Colon (tissue), 2 donors: ENCODE data around the gene SCYGR2.
A peak's percentile ranks its signal among the peaks of the same experiment; 100 is the strongest.
"Not testable (repeated sequence)": the region's sequence is repeated elsewhere in the genome, so short reads cannot be mapped to it uniquely, and the experiment has no call there.

ENCODE experiments used
- FAIRE-seq: peaks from 2 replicates; lab custom pipeline; 2012; peaks lifted over from hg19 to GRCh38; lab: Jason Lieb, UNC
- donor health status: control.
- donor health status: control.

SCYGR2 gene, protein sequence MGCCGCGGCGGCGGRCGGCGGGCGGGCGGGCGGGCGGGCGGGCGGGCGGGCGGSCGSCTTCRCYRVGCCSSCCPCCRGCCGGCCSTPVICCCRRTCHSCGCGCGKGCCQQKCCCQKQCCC

DNA sequence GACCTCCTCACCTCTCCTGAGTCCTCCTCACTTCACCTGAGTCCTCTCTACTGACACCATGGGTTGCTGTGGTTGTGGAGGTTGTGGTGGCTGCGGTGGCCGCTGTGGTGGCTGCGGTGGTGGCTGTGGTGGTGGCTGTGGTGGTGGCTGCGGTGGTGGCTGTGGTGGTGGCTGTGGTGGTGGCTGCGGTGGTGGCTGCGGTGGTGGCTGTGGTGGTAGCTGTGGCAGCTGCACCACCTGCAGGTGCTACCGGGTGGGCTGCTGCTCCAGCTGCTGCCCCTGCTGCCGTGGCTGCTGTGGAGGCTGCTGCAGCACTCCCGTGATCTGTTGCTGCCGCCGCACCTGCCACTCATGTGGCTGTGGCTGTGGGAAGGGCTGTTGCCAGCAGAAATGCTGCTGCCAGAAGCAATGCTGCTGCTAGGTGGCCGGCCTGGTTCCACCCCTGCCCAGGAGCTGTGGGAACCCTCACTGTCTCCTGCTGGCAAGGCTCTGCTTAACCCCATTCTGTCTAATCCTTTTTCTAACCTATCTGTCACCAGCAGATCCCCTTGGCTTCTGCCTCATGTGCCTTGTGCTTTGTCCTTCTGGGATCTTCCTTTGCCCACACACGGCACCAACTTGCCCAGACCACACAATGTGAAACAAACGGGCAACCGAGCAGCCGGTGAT is at the start of gene SCYGR2:
Gene SCYGR2 (plus strand): TSS at position 59 of the 669 bp plus-strand sequence. CDS start 0 bp downstream, at position 59.
- not testable (repeated sequence) for FAIRE-seq

DNA sequence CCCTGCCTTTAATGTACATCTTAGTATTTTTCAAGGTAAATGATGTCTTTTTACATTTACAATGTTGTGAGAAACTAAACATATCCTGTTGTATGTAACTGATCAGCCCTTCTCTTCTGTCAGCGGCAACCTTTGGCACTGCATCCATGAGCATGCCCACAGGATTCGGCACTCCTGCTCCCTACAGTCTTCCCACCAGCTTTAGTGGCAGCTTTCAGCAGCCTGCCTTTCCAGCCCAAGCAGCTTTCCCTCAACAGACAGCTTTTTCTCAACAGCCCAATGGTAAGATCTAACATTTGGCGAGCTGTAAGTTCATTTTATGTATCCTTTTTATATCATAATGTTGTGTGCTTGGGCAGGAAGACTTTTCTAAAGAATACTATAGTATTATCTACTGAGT is 46.9 kb upstream of the SCYGR2 start:
- no peak for FAIRE-seq

DNA sequence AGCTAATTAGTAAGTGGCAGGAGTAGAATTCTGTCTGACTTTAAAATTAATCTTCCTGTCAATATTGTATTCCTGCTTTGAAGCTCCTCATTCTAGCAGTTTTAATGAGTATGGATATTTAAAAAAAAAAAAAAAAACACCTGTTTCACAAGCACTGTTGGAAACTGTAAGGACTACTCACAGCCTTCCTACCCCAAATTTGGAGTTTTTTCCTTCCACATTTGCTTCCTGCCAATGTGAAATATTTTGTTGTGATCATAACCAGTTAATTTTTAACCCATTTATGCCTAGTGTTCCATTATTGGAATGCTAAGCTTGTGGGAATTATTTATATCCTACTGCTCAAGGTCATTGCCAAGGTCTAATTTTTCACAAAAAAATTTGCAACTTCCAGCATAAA is 36.1 kb upstream of the SCYGR2 start:
- FAIRE-seq: no peak

DNA sequence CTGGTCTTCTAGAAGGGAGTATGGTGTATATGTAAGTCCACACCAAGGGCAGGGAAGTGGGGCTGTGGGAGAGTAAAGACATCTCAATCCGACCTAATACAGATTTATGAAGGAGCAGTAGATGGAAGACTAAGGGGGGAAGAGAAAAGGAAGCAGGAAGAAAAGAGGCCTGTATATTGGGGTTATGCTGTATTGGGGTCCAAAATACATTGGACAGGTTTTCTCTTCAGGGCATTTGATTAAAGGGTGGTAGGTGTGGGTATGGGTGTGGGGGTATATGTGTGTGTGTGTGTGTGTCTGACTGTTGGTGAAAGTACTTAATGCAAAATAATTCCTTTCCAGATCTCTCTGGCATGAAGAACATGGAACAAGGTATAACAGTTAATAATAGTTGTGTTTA is 33.6 kb upstream of the SCYGR2 start:
- no peak for FAIRE-seq

DNA sequence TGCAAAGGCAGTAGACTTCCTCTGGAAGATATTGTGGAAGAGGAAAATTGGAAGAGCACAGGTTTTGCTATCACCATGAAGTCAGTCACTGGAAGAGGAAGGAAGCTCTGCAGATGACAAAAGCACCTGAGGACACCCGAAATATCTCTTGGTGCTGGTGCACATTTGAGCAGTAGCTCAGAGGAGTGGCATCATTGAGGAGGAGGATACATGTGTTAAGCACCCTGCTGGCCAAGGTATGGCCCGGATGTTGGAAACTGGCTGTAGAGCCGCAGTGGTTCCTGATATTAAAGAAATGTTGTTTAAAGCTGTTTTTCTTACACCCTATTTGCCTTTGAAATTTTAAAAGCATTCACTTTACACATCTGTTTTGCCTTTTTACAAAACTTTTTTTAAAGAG is 32.7 kb upstream of the SCYGR2 start:
- no peak for FAIRE-seq

DNA sequence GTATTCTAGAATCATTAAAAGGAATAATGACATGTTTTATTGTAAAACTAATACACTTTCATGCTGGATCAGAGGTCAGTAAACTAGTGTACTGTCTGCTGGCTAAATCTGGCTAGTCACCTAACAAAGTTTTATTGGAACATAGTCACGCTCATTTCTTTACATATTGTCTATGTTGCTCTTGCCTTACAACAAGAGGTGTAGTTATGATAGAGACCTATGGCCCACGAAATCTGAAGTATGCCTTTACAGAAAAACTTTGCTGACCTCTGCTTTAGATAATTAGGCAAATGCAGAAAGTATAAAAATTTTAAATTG is 29.9 kb upstream of the SCYGR2 start:
- FAIRE-seq: no peak

DNA sequence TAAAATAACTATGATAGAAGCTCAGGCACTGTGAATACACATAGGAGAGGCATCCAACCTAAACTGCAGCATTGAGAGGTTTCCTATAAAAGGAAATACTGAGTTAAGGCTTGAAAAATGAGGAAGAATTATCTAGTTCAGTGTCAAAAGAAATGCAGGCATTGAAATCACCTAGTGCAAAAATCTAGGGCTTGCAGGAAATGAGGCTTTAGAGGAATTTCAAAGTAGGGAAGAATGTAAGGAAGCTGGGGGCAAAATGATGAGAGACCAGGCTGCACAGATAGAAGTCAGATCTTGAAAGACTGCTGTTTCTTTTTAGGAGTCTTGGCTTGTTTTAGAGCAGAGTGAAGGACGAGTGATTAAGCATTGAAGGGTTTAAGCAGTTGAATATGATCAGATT is 28.1 kb upstream of the SCYGR2 start:
- no peak for FAIRE-seq

DNA sequence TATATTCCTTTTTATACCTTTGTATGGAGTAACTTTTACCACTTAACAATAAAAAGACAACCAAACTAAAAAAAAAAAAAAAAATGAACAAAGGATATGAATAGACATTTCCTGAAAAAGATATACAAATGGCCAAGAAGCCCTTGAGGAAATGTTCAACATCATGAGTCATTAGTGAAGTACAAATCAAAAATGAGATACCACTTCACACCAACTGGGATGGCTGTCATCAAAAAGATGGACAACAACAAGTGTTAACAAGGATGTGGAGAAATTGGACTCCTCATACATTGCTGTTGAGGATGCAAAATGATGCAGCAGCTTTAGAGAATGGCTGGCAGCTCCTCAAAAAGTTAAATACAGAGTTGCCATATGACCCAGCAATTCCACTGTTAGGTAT is 22.6 kb upstream of the SCYGR2 start:
- no peak for FAIRE-seq

DNA sequence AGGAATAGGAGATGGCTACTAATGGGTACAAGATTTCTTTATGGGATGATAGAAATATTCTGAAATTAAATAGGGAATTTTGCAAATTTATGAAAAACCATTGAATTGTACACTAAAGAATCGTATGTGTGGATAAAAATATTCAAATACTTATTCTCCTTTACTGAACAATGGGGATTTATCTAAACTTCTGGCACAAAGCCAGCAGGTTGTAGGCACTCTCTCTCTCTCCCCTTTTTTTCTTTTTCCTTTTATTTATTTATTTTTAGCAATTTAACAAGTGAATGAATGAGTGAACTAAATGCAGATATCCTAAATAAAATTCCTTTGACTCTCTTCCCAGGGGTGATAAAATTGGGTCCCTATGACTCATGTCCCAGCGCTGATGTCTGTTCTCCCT is 21.9 kb upstream of the SCYGR2 start:
- FAIRE-seq: no peak

DNA sequence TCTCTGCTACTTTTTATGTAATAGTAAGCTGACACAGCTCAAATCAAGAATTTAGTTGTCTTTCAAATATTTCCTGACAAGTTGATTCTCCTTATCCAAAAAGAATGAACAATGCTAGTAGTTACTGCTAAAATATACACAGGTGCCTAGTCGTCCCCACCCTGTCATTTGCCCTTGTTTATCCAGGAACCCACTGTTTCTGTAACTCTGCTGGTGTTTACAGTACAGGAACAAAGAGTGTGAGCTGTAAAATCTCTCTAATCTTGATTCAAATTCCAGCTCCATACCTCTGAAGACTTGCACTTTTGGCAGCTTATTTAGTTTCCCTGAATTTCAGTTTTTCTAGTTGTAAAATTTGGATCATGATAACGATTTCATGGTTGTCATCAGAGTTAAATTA is 21.1 kb upstream of the SCYGR2 start:
- FAIRE-seq: no peak

DNA sequence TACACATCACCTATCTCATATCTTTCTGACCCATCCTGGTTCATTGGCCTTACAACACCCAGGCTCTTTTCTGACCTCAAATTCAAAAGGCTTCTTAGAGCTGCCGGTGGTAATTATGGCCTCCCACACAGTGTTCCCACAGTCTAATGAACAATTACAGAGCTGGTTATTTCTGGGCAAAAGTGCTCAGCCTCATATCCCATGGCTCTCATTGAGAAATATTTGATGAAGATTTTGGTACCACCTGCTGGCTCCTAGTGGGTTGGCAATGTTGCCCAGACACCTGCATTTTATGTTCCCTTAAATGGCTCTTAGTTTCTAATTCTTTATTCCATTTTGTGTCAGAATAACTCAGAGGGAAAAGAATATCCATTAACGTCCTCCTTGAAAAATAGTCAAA is 20.1 kb upstream of the SCYGR2 start:
- no peak for FAIRE-seq

DNA sequence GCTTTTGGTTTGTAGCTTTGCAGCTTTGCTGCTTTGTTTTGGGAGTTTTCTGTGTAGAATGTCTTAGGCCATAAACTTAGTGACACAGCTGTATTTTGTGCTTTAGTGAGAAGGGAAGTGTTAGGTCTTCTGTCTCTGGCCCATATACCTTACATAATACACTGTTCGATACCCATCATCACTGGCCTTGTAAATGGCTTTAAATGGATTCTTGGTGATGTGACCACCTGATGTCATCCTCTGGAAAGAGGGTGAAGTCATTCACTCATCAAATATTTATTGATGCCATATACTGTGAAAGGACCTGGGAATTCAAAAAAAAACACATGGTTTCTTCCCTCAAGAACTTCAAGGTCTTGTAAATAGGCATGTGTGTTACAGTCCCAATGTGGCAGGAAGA is 18.9 kb upstream of the SCYGR2 start:
- no peak for FAIRE-seq

DNA sequence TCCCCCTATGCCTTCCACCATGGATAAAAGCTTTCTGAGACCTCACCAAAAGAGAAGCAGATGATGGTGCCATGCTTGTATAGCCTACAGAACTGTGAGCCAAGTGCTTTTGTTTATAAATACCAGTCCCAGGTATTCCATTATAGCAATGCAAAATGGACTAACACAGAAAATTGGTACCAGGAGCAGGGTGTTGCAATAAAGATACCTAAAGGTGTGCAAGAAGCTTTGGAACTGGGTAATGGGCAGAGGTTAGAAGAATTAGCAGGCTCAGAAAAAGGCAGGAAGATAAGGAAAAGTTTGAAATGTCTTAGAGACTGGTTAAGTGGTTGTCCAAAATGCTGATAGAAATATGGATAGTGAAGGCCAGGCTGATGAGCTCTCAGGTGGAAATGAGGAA is 16.3 kb upstream of the SCYGR2 start:
- no peak for FAIRE-seq

DNA sequence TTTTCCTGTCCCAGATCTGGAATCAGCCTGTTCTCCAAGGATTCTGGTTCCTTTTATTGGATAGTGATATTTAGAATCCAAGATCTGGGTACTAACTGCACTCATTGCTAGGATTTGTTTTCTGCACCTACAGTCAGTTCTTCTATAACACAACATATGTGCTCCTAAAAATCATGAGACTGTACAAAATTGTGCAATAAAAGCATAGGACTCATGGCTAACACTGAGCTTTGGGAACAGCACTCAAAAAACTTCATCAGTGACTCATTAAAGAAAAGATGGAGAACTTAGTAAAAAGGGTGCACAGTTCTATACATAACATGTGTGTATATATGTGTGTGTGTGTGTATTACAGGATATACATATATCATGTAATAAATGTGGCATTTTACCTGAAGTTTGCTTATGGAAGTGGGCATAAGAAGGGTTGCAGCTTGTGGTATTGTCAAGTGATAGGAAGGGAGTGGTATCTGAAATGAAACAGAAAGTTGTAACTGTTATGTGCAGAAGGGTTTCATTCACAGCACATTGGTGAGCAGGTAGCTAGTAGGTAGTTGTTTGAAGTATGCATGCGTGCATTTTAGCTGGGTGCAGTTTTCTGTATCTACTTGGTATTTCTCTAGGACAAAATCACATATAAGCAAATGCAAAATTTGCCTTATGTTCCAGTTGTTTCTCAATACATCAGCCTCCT is 5.9 kb upstream of the SCYGR2 start:
- FAIRE-seq: no peak

DNA sequence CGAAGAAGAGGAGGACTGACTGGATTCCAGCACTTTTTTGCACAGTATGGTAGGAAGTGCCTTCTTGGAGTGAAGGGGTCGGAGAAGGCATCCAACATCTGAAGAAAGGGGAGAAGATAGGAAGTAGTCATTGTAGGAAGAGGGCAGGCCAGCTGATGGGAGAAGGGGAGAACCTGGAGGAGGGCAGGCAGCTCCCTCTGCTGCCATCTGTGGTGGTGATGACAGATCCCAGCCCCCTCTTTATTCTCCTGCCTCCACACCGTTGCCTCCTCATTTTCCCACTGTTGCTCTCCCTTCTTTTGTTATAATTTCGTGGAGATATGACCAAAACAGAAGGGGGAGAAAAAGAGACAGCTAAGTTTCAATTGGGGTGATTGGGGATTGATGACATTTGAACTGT is 2.9 kb upstream of the SCYGR2 start:
- FAIRE-seq: no peak

DNA sequence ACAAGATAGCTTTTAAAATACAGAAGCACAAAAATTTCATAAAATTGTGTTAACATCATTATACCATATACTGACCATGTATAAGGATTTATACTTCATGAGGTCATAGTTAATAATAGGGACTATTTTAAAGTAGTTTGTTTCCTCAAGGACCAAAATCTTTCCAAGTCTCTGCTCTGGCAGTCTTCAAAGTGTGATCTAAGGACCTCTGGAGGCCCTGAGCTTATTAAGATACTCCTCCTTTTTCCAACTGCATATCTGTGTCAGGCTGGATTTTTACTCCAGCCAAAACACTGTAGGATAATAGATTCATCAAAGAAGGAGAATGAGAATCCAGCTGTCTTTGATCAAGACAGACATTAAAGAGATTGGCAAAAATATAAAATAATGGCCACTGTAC is 1.7 kb upstream of the SCYGR2 start:
- no peak for FAIRE-seq

DNA sequence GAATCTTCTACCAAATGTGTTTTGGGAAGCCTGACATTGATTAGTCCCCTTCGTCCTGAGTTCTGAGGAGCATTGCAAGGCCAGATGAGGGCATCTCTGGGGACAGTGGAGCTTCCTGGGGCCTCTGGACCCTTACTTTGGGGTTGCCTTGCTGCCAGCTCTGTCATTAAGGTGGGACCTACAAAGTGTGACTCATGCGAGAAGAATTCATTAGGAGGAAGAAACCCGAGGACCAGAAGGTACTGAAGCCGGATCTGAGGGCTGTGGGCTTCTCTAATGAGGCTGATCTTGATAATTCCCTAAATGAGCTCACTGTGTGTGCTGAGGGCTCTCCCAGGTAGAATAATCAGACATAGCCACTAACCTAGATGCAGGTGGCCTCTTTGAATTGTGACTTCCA is 695 bp upstream of the SCYGR2 start:
- FAIRE-seq: no peak

DNA sequence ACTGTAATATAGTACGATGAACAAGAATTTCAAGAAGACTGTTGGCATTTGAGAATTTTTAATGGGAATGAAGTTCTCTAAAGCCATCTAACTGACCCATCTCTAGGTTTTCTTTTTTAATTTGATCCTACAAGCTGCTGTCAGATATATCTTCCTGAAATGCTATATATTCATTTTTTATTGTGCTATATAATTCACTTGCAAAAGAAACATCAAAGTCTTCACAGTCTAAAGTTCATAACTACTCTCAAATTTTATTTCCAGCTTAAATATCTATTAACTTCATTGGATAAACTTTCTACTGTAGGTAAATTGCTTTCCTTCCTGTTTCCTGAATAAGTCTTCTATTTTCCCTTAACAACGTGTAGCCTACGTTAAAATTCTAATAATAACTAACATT is 3.7 kb downstream of the SCYGR2 start:
- FAIRE-seq: peak; percentile 75

DNA sequence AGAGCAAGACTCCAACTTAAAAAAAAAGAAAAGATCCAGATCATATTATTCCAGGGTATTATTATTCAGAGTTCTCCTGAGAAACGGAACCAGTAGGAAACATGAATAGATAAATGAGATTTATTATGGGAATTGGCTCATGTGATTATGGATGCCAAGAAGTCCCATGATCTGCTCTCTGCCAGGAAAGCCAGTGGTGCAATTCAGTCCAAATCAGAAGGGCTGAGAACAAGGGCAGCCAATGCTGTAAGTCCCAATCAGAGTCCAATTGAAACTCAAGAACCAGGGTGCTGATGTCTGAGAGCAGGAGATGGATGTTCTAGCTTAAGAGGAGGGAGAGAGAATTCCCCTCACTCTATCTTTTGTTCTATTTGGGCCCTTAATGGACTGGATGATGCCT is 7.8 kb downstream of the SCYGR2 start:
- no peak for FAIRE-seq

DNA sequence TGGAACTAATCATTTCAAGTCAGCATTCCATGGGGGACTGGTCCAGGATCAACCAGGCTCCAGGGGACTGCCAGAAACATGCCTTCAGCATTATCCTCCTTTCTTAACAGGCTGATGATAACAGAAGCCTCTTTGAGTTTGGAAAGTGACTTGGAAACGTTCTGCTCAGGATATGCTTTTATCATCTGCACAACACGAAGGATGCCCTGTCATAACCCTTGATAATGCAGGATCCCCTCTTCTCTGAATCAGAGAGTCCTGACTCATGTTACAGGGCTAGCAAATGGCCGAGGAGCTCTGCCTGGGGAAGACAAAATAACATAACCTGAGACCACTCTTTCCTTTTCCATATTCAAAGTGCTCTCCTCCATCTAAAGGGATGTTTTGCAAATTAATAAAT is 9.2 kb downstream of the SCYGR2 start:
- FAIRE-seq: no peak

DNA sequence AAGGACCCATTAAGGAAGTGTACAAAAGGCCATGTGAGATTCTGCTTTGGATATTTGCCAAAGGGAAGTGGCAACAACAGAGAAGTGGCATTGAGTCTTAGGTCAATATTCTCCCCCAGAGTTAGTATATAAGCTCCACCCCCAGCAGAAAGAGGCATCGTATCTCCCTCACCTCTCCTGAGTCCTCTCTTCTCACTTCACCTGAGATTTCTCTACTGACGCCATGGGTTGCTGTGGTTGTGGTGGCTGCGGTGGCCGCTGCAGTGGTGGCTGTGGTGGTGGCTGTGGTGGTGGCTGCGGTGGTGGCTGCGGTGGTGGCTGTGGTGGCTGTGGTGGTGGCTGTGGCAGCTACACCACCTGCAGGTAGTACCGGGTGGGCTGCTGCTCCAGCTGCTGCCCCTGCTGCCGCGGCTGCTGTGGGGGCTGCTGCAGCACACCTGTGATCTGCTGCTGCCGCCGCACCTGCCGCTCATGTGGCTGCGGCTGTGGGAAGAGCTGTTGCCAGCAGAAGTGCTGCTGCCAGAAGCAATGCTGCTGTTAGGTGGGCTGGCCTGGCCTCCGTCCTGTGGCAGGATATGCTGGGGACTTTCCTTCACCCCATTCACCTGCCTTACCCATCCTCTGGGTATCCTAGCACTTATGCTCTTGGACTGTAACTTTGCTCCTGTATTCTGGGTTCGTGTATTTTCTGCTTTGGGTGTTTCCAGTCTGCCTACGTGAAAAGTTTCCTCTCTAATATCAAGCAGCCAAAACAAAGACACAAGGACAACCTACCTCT is 10.1 kb downstream of the SCYGR2 start:
- no peak for FAIRE-seq

DNA sequence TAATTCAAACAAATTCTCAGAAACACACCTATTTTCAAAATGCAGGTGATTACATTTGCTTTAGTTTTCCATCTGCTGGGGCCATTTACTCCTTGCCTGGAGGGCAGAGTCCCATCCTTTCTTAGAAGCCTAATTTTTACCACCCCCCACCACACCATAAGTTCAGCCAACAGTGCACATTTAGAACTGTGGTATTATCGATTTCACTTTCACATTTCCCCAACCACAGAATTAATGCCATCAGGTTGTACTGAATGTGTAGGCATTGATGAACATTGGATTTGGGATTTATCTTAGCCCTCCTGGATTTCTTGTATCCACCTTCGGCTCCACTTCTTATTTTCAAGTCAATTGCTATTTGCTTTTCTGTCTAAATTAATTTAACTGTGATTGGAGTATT is 11.4 kb downstream of the SCYGR2 start:
- FAIRE-seq: no peak

DNA sequence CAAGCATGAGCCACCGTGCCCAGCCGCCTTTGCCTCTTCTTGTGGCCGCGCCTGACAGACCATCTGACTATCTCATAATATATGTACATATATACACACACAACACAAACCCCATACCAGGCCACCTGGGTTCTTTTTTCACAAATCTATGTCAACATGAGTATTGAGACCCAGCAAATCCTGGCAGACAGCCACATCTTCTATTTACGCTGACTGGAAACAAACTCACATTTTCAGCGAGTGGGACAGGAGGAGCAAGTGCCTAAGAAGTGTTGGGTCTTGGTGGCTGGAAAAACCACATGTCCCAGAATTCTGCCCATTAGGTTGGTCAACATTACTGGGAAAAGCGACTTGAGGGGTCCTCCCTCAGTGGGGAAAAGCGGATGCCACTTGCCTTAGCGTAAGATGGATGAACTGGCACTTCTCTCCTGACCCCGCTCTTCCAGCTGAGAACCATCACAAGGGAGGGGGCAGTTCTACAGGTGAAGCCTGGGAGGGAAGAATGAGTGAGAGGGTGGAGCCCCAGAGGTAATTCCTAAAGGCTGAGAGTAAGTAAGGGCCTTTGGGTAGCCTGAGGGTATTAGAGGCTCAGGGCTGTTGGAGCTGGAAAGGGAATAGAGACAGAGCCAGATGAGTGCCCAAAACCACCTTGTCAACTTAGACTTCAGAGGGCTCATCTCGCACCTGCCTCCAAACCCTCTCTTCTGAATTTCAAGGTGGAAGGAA is 14.0 kb downstream of the SCYGR2 start:
- FAIRE-seq: no peak
